ENCODE measurements around the gene NACC1.

Gene NACC1

DNA sequence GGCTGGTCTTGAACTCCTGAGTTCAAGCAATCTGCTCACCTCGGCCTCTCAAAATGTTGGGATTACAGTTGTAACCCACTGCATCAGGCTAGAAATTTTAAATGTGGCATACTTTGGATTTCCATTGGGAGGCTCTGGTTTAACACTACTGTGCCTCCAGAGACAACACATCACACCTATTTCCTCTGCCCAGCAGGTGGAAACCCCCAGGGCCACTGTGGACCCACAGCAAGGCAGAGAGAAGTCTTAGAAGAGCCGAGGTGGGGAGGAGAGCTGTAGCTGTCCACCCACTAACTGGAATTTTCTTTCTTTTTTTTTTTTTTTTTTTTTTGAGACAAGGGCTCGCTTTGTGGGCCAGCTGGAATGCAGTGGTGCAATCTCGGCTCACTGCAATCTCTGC, 71.5 kb downstream of the NACC1 start:
- DNase-seq (ENCODE audit: low read depth in 3 of 3, low spot score in 1 of 3), result no peak

Measured in stimulated activated CD4-positive, alpha-beta T cell treated with anti-CD3 and anti-CD28 coated beads, TNF-alpha, amount 100 ng/mL, for 1 hour (primary cell).